HFF-Myc (cell line): ENCODE results near the gene EPC1.

ENCODE experiments used
- DNase-seq: peaks from one replicate; pipeline ENCODE4 v3.0.0-alpha.2; 2011; ENCODE audit warnings: low read depth; ENCODE audit errors: extremely low read depth
- H3K4me3 ChIP-seq: replicated peaks from 2 replicates; pipeline ENCODE4 v1.5.1; 2011; ENCODE audit warnings: low read depth, mild to moderate bottlenecking, control low read depth, low read length
- TF ChIP-seq, protein P1 (sequence below): IDR thresholded peaks from 2 replicates; pipeline ENCODE4 v1.5.1; 2012; ENCODE audit warnings: mild to moderate bottlenecking, low read depth, low read length, control low read depth; ENCODE audit errors: missing control alignments

Gene EPC1

DNA sequence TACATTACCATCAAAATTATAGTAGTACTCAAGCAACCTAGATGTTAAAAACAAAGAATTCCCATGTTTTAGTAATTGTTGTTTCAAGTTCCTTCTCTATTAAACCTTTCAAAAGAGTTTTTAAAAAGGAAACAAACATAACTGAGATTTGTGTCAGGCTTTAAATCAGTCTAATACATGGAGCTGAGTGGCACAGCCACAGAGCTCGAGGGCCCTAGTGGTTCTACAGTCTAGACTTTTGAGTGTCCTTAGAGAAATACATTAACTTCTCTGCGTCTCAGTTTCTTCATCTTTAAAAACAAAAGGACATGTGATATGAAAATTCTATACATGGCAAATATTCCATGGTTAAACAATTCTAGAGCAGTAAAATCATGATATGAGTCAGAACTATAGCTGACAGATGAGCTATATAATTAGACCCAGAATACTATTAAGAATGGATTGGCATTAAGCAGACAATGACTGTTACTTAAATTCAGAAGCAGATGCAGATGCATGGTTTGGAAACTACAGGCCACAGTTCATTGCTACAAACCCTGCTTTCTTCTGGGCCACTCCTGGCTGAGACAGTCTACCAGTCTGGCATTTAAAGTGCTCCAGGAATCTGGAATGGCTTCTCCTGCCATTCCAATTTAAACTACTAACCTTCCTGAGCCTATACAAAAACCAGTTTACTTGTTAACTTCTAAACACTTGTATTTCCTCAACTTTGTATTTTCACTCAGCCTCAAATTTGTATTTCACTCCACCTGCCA lies 77.4 kb downstream of the EPC1 start:
- no peak overlapping the region for H3K4me3 ChIP-seq
- DNase-seq = no peak
- TF ChIP-seq, protein P1, sequence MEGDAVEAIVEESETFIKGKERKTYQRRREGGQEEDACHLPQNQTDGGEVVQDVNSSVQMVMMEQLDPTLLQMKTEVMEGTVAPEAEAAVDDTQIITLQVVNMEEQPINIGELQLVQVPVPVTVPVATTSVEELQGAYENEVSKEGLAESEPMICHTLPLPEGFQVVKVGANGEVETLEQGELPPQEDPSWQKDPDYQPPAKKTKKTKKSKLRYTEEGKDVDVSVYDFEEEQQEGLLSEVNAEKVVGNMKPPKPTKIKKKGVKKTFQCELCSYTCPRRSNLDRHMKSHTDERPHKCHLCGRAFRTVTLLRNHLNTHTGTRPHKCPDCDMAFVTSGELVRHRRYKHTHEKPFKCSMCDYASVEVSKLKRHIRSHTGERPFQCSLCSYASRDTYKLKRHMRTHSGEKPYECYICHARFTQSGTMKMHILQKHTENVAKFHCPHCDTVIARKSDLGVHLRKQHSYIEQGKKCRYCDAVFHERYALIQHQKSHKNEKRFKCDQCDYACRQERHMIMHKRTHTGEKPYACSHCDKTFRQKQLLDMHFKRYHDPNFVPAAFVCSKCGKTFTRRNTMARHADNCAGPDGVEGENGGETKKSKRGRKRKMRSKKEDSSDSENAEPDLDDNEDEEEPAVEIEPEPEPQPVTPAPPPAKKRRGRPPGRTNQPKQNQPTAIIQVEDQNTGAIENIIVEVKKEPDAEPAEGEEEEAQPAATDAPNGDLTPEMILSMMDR = no peak

DNA sequence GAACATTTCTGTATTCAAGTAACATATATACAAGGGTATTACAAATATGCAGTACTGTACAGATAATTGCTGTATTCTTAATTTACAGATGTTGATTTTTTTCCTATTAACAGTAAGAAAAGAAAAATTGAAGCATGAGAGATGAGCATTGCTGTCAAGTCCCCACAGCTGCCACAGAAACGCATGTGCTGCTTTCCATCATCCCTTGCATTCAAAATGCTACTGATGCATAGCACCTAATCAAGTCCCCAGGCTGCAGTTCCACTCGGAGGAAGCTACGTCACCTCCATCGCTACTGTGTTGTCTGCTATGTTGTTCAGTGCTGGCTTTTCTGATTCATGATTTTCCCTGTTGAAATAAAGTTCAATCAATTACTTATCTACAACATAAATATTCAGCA lies 78.2 kb downstream of the EPC1 start:
- TF ChIP-seq, protein P1 = no peak
- no peak for DNase-seq
- no peak overlapping the region for H3K4me3 ChIP-seq

DNA sequence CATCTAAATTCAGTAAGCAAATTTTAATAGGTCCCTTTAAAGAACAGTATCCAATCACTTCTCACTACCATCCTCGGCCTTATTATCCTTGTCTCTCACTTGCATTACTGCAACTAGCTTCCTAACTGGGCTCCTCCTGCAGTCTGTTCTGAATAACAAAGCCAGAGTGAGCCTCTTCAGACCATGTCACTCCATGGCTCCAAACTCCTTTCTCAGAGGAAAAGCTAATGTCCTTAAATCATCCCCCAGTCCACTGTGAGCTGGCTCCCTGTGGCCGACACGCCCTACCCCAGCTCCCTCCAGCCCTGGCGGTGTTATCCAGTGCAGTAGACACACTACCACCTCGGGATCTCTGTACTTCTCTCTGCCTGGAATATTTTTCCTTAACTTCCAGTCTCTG lies 80.0 kb downstream of the EPC1 start:
- DNase-seq = no peak
- TF ChIP-seq, protein P1 = no peak
- no peak overlapping the region for H3K4me3 ChIP-seq

DNA sequence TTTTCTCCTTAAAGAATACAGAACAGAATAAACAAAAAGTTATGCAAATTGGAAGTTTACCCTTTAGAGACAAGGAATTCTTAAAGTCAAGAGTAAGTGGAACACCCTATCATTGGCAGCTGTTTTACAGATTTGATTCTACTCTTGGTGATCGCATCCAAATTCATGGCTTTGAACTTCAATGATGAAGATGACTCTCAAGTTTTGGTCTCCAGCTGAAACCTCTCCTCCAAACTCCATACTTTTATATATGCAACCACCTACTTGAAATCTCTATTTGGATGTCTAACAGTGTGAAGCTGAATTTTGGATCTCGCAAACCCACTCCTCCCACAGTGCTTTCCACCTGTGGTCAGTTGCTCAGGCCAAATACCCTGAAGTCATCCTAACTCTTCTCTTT lies 80.4 kb downstream of the EPC1 start:
- DNase-seq = no peak
- TF ChIP-seq, protein P1 = no peak
- no peak overlapping the region for H3K4me3 ChIP-seq

DNA sequence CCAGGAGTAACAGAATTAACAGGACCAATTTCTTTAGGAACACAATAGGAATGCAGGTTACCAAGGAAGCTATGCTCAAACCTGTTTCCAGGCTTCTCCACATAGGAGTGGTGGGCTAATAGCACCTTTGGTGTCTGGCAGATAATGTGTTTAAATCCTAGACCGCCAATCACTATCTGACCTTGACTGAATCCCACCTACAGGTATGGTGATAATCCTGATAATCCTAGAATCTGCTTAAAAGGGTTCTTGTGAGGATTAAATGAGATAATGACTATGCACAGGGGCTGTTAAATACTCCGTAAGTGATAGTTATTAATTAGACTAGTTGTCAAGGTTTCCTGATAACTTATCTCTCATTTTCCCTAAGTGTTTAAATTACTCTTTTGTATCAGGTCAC lies 81.2 kb downstream of the EPC1 start:
- no peak for DNase-seq
- no peak overlapping the region for H3K4me3 ChIP-seq
- TF ChIP-seq, protein P1 = no peak

DNA sequence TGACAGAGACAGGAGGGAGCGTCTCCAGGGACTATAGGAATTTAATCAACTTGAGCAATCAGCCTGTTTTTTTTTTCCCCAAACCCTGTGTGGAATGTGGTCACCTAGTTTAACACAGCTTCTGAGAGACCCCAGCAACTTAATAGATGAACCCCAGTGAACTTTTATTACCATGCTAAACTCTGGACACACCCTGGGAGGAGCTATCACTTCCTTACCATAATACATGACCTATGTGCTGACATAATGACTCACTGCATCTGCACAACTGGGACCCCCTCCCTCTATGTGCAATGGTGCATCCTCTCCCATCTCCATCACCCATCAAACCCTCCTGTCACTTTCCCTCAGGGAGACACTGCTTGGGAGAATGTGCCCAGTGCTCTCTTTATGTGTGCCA lies 83.7 kb downstream of the EPC1 start:
- no peak for DNase-seq
- H3K4me3 ChIP-seq = no peak overlapping the region
- TF ChIP-seq, protein P1 = no peak

DNA sequence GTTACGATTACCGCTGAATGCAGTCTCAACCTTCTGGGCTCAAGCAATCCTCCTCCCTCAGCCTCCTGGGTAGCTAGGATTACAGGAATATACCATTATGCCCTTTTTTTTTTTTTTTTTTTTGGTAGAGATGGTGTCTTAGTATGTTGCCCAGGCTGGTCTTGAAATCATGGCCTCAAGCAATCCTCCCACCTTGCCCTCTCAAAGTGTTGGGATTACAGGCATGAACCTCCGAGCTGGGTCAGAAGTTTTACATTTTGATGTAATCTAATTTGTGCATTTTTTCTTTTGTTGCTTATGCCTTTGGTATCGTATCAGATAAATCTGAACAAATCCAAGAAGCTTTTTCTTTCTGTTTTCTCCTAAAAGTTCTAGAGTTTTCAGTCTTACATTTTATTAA lies 87.4 kb downstream of the EPC1 start:
- H3K4me3 ChIP-seq = no peak overlapping the region
- no peak for DNase-seq
- TF ChIP-seq, protein P1 = no peak
